Measurements from ENCODE around the gene MUS81. TPM values are rescaled to one million over a fixed set of nuclear protein-coding genes. Genes with fewer than 3 reads are reported as not detected.
A peak's percentile ranks its signal among the peaks of the same experiment; 100 is the strongest.

Gene MUS81
- total and polyA plus RNA-seq, 2 of the 13 experiments (the other 11 are each of a cell fraction or from before 2014, with no cell fraction given) = 25.6 to 30.2 TPM

DNA sequence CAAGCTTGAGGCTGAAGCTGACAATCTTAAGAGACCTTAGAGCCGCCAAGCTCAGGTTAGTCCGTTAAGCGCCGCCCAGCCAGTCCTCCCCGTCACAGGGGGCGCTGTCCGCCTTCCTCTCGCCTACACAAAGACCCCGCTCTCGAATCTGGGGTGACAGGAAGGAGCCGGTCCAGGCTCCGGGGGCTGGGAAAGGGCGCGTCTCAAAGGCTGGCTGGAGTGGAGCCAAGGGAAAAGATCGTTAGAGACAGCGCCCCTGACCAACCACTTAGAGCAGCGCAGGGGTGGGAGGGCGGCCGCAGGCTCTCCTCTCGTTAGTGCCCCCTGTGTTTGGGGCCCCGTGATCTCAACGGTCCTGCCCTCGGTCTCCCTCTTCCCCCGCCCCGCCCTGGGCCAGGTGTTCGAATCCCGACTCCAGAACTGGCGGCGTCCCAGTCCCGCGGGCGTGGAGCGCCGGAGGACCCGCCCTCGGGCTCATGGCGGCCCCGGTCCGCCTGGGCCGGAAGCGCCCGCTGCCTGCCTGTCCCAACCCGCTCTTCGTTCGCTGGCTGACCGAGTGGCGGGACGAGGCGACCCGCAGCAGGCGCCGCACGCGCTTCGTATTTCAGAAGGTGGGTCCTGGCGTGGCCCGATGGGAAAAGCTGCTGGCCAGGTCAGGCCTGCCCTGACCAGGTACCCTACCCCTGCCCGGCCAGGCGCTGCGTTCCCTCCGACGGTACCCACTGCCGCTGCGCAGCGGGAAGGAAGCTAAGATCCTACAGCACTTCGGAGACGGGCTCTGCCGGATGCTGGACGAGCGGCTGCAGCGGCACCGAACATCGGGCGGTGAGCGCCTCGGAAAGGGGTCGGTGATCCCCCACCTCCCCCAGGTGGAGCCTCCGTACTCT lies at the start of gene MUS81 (continued):
- 0 out of 2 replicates have a peak, but pooled peaks have one; percentile 24 for TF ChIP-seq ONECUT2 (CRISPR knock-in tag; IDR thresholded peaks at IDR 0.05)
- TF ChIP-seq THYN1 (CRISPR knock-in tag; IDR thresholded peaks at IDR 0.05; ENCODE audit: borderline replicate concordance, low read depth) = no peak
- TF ChIP-seq, protein P1, sequence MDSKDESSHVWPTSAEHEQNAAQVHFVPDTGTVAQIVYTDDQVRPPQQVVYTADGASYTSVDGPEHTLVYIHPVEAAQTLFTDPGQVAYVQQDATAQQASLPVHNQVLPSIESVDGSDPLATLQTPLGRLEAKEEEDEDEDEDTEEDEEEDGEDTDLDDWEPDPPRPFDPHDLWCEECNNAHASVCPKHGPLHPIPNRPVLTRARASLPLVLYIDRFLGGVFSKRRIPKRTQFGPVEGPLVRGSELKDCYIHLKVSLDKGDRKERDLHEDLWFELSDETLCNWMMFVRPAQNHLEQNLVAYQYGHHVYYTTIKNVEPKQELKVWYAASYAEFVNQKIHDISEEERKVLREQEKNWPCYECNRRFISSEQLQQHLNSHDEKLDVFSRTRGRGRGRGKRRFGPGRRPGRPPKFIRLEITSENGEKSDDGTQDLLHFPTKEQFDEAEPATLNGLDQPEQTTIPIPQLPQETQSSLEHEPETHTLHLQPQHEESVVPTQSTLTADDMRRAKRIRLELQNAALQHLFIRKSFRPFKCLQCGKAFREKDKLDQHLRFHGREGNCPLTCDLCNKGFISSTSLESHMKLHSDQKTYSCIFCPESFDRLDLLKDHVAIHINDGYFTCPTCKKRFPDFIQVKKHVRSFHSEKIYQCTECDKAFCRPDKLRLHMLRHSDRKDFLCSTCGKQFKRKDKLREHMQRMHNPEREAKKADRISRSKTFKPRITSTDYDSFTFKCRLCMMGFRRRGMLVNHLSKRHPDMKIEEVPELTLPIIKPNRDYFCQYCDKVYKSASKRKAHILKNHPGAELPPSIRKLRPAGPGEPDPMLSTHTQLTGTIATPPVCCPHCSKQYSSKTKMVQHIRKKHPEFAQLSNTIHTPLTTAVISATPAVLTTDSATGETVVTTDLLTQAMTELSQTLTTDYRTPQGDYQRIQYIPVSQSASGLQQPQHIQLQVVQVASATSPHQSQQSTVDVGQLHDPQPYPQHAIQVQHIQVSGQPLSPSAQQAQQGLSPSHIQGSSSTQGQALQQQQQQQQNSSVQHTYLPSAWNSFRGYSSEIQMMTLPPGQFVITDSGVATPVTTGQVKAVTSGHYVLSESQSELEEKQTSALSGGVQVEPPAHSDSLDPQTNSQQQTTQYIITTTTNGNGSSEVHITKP (CRISPR knock-in tag; IDR thresholded peaks at IDR 0.05; ENCODE audit: low read depth) = peak; percentile 67; the same call in 1 of the 2 replicates
- peak in 1 of 2 experiments; percentile 17; a peak in 1 of 4 replicates for TF ChIP-seq EP300 (IDR thresholded peaks at IDR 0.05; ENCODE audit: low read depth in 2 of 2, low read length in 2 of 2)
- no peak for TF ChIP-seq EP300 (CRISPR knock-in tag; IDR thresholded peaks at IDR 0.05; ENCODE audit: borderline replicate concordance)
- TF ChIP-seq, protein P2, sequence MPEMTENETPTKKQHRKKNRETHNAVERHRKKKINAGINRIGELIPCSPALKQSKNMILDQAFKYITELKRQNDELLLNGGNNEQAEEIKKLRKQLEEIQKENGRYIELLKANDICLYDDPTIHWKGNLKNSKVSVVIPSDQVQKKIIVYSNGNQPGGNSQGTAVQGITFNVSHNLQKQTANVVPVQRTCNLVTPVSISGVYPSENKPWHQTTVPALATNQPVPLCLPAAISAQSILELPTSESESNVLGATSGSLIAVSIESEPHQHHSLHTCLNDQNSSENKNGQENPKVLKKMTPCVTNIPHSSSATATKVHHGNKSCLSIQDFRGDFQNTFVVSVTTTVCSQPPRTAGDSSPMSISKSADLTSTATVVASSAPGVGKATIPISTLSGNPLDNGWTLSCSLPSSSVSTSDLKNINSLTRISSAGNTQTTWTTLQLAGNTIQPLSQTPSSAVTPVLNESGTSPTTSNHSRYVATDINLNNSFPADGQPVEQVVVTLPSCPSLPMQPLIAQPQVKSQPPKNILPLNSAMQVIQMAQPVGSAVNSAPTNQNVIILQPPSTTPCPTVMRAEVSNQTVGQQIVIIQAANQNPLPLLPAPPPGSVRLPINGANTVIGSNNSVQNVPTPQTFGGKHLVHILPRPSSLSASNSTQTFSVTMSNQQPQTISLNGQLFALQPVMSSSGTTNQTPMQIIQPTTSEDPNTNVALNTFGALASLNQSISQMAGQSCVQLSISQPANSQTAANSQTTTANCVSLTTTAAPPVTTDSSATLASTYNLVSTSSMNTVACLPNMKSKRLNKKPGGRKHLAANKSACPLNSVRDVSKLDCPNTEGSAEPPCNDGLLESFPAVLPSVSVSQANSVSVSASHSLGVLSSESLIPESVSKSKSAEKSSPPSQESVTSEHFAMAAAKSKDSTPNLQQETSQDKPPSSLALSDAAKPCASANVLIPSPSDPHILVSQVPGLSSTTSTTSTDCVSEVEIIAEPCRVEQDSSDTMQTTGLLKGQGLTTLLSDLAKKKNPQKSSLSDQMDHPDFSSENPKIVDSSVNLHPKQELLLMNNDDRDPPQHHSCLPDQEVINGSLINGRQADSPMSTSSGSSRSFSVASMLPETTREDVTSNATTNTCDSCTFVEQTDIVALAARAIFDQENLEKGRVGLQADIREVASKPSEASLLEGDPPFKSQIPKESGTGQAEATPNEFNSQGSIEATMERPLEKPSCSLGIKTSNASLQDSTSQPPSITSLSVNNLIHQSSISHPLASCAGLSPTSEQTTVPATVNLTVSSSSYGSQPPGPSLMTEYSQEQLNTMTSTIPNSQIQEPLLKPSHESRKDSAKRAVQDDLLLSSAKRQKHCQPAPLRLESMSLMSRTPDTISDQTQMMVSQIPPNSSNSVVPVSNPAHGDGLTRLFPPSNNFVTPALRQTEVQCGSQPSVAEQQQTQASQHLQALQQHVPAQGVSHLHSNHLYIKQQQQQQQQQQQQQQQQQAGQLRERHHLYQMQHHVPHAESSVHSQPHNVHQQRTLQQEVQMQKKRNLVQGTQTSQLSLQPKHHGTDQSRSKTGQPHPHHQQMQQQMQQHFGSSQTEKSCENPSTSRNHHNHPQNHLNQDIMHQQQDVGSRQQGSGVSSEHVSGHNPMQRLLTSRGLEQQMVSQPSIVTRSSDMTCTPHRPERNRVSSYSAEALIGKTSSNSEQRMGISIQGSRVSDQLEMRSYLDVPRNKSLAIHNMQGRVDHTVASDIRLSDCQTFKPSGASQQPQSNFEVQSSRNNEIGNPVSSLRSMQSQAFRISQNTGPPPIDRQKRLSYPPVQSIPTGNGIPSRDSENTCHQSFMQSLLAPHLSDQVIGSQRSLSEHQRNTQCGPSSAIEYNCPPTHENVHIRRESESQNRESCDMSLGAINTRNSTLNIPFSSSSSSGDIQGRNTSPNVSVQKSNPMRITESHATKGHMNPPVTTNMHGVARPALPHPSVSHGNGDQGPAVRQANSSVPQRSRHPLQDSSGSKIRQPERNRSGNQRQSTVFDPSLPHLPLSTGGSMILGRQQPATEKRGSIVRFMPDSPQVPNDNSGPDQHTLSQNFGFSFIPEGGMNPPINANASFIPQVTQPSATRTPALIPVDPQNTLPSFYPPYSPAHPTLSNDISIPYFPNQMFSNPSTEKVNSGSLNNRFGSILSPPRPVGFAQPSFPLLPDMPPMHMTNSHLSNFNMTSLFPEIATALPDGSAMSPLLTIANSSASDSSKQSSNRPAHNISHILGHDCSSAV (CRISPR knock-in tag; IDR thresholded peaks at IDR 0.05; ENCODE audit: borderline replicate concordance) = no peak
- TF ChIP-seq ZNF326 (CRISPR knock-in tag; IDR thresholded peaks at IDR 0.05; ENCODE audit: borderline replicate concordance) = no peak
- no peak for TF ChIP-seq MATR3 (CRISPR knock-in tag; IDR thresholded peaks at IDR 0.05)
- no peak for TF ChIP-seq ZBTB21 (CRISPR knock-in tag; IDR thresholded peaks at IDR 0.05)
- TF ChIP-seq ZNF598 (CRISPR knock-in tag; IDR thresholded peaks at IDR 0.05; ENCODE audit: borderline replicate concordance) = no peak
- TF ChIP-seq YEATS2 (CRISPR knock-in tag; IDR thresholded peaks at IDR 0.05; ENCODE audit: borderline replicate concordance) = peak; percentile 92
- TF ChIP-seq, protein P3, sequence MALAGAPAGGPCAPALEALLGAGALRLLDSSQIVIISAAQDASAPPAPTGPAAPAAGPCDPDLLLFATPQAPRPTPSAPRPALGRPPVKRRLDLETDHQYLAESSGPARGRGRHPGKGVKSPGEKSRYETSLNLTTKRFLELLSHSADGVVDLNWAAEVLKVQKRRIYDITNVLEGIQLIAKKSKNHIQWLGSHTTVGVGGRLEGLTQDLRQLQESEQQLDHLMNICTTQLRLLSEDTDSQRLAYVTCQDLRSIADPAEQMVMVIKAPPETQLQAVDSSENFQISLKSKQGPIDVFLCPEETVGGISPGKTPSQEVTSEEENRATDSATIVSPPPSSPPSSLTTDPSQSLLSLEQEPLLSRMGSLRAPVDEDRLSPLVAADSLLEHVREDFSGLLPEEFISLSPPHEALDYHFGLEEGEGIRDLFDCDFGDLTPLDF (CRISPR knock-in tag; IDR thresholded peaks at IDR 0.05) = peak; percentile 70
- peak; percentile 97 for TF ChIP-seq THAP11 (CRISPR knock-in tag; IDR thresholded peaks at IDR 0.05)
- TF ChIP-seq EED (CRISPR knock-in tag; IDR thresholded peaks at IDR 0.05) = no peak
- no peak for TF ChIP-seq MBD4 (IDR thresholded peaks at IDR 0.05; ENCODE audit: borderline replicate concordance, low read length)
- TF ChIP-seq SP2 (CRISPR knock-in tag; IDR thresholded peaks at IDR 0.05) = peak; percentile 56; the same call in 1 of the 2 replicates

Data from HepG2 (cell line).